Measurements from ENCODE around the gene MLXIP.

The MLXIP gene

DNA sequence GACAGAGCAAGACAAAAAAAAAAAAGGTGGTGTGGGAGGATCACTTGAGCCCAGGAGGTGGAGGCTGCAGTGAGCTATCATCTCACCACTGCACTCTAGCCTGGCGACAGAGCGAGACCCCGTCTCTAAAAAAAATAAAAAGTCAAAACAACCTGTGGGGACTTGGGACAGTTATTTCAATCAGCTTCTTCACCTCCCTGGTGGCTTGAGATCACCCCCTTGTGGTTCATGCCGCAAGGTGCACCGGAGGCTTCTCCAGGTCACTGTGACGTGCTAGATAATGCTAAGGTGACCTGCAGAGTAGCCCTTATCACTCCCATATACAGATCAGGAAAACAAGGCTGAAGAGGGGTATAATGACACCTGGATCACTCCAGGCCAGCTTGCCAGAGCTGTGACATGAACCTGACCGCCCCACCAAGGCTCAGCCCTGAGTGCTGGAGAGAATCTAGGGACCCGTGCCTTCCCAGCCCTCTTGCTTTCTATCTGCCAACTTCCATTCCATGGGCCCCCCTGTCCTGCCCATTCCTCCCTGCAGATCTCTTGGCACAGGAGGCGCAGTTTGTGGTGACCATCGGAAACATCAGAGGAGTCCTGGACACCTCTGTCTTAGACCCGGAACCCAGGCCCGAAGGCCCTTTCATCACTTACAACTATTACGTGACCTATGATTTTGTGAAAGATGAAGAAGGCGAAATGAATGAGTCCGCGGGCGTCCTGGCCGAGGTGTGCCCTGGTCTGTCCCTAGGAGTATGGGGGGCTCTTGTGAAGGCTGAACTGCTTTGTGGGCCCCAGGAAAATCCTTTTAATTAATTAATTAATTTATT, 112.5 kb downstream of the MLXIP start:
- DNase-seq, result peak; percentile 73

DNA sequence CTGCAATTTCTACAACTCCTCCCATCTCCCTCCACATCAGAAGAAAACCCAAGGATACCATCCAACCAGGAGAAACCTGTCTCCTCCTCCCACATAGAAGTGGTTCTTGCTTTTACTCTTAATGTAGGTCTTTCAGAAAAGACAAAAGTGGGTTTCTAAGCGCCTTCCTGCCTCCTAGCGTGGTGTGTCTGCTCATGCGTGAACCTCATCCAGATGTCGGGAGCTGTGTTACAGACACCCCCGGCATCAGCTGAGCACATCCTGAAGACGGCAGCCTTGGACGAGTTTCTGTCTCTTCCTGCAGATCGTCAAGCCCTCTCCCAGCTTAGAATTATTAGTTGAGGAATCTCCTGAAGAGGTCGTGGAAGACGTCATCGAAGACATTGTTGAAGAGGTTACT, 113.9 kb downstream of the MLXIP start:
- no peak for DNase-seq

DNA sequence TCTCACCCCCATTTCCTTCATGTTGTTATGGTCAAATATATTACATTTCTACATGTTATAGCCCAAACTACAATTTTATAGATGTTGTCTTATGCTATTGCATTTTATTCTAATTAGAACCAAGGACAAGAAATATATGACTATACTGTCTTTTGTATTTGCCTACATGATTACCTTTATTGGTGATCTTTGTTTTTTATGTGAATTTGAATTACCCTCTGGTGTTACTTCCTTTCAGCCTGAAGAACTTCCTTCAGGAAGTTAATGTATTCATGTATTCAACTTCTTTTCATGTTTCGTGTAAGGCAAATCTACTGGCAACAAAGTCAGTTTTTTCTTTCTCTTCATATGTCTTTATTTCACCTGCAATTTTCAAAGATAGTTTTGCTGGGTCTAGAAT, 116.2 kb downstream of the MLXIP start:
- no peak for DNase-seq

DNA sequence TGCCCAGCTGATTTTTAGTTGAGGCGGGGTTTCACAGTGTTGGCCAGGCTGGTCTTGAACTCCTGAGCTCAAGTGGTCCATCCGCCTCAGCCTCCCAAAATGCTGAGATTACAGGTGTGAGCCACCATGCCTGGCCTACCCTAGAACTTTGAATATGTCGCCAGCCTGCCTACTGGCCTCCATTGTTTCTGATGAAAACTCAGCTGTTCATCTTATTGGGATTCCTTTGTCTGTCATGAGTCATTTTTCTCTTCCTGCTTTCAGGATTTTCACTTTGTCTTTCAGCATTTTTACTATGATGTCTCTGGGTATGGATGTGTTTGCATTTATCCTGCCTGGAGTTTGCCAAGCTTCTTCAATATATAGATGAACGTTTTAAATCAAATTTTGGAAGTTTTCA, 116.8 kb downstream of the MLXIP start:
- no peak for DNase-seq
